SK-N-SH treated with all-trans-retinoic acid at 6 μM for 48 hours (cell line): ENCODE data around the gene CNGB1.

ENCODE experiments used
- ATAC-seq: fragments of 200-7000 bp; cut with Tn5 transposase; 3 replicates; pipeline ENCODE4 v1.9.1; 2020; ENCODE audit warnings: mild to moderate bottlenecking, moderate library complexity
- ARNTL ChIP-seq: fragments of 450-650 bp; formaldehyde crosslinking; IDR thresholded peaks from 2 replicates; pipeline ENCODE4 v1.5.0; 2020; ENCODE audit warnings: low read depth, mild to moderate bottlenecking, moderate library complexity, borderline replicate concordance
- BACH2 ChIP-seq: fragments of 250-450 bp; sonication (Bioruptor Pico); IDR thresholded peaks from 2 replicates; pipeline ENCODE4 v1.9.0; 2021; ENCODE audit warnings: mild to moderate bottlenecking, borderline replicate concordance
- CREB5 ChIP-seq: fragments of 250-450 bp; sonication (Bioruptor Pico); IDR thresholded peaks from 2 replicates; pipeline ENCODE4 v1.5.1; 2020; ENCODE audit warnings: low read depth, mild to moderate bottlenecking, moderate library complexity
- CSDC2 ChIP-seq: fragments of 250-450 bp; sonication (Bioruptor Pico); IDR thresholded peaks from 2 replicates; pipeline ENCODE4 v1.5.0; 2020; ENCODE audit warnings: mild to moderate bottlenecking, moderate library complexity
- CSRNP3 ChIP-seq: fragments of 250-450 bp; sonication (Bioruptor Pico); IDR thresholded peaks from 2 replicates; pipeline ENCODE4 v1.5.1; 2021; ENCODE audit warnings: mild to moderate bottlenecking, moderate library complexity
- ESRRG ChIP-seq: fragments of 250-450 bp; sonication (Bioruptor Pico); IDR thresholded peaks from 2 replicates; pipeline ENCODE4 v1.6.1; 2021; ENCODE audit warnings: mild to moderate bottlenecking
- ISL1 ChIP-seq: fragments of 250-450 bp; sonication (Bioruptor Pico); IDR thresholded peaks from 2 replicates; pipeline ENCODE4 v2.1.2; 2022; ENCODE audit warnings: mild to moderate bottlenecking, moderate library complexity
- OSR1 ChIP-seq: fragments of 250-450 bp; sonication (Bioruptor Pico); IDR thresholded peaks from 2 replicates; pipeline ENCODE4 v1.8.0; 2022; ENCODE audit warnings: moderate library complexity, mild to moderate bottlenecking, inconsistent platforms
- PATZ1 ChIP-seq: fragments of 250-450 bp; sonication (Bioruptor Pico); IDR thresholded peaks from 2 replicates; pipeline ENCODE4 v1.8.0; 2020; ENCODE audit warnings: mild to moderate bottlenecking, moderate library complexity, borderline replicate concordance
- POU6F1 ChIP-seq: fragments of 250-450 bp; sonication (Bioruptor Pico); IDR thresholded peaks from 2 replicates; pipeline ENCODE4 v1.8.0; 2021; ENCODE audit warnings: low read depth, mild to moderate bottlenecking, moderate library complexity, borderline replicate concordance
- PPARA ChIP-seq: fragments of 250-450 bp; sonication (Bioruptor Pico); IDR thresholded peaks from 2 replicates; pipeline ENCODE4 v1.5.0; 2020; ENCODE audit warnings: mild to moderate bottlenecking, borderline replicate concordance
- RARB ChIP-seq: fragments of 250-450 bp; sonication (Bioruptor Pico); IDR thresholded peaks from 2 replicates; pipeline ENCODE4 v1.8.0; 2021; ENCODE audit warnings: mild to moderate bottlenecking, moderate library complexity
- SNAI2 ChIP-seq: fragments of 250-450 bp; sonication (Bioruptor Pico); IDR thresholded peaks from 2 replicates; pipeline ENCODE4 v1.5.0; 2020; ENCODE audit warnings: mild to moderate bottlenecking, moderate library complexity
- TCF4 ChIP-seq: fragments of 250-450 bp; sonication (Bioruptor Pico); IDR thresholded peaks from 2 replicates; pipeline ENCODE4 v1.8.0; 2021; ENCODE audit warnings: mild to moderate bottlenecking, moderate library complexity, borderline replicate concordance
- TOX ChIP-seq: fragments of 250-450 bp; sonication (Bioruptor Pico); IDR thresholded peaks from 2 replicates; pipeline ENCODE4 v1.8.0; 2021; ENCODE audit warnings: mild to moderate bottlenecking, moderate library complexity, borderline replicate concordance
- TSHZ2 ChIP-seq: fragments of 250-450 bp; sonication (Bioruptor Pico); IDR thresholded peaks from 2 replicates; pipeline ENCODE4 v1.5.0; 2020; ENCODE audit warnings: mild to moderate bottlenecking, moderate library complexity
- ZC3H10 ChIP-seq: fragments of 250-450 bp; sonication (Bioruptor Pico); IDR thresholded peaks from 2 replicates; pipeline ENCODE4 v1.5.1; 2021; ENCODE audit warnings: mild to moderate bottlenecking, moderate library complexity
- ZFP3 ChIP-seq: fragments of 250-450 bp; sonication (Bioruptor Pico); IDR thresholded peaks from 2 replicates; pipeline ENCODE4 v1.5.0; 2020; ENCODE audit warnings: mild to moderate bottlenecking, moderate library complexity
- ZFP30 ChIP-seq: fragments of 450-650 bp; formaldehyde crosslinking; IDR thresholded peaks from 2 replicates; pipeline ENCODE4 v1.5.0; 2022; ENCODE audit warnings: mild to moderate bottlenecking, moderate library complexity
- ZNF565 ChIP-seq: fragments of 450-650 bp; formaldehyde crosslinking; conservative IDR thresholded peaks from 2 replicates; pipeline ENCODE4 v1.5.0; 2020; ENCODE audit warnings: low read depth, mild to moderate bottlenecking, moderate library complexity
- ZNF70 ChIP-seq: fragments of 450-650 bp; formaldehyde crosslinking; IDR thresholded peaks from 2 replicates; pipeline ENCODE4 v1.5.0; 2020; ENCODE audit warnings: mild to moderate bottlenecking, moderate library complexity
- ZNF8 ChIP-seq: fragments of 450-650 bp; formaldehyde crosslinking; IDR thresholded peaks from 2 replicates; pipeline ENCODE4 v1.5.0; 2020; ENCODE audit warnings: mild to moderate bottlenecking, moderate library complexity

The CNGB1 gene

GRCh38 chr16:57923418-57923817 is 47.5 kb downstream of the CNGB1 start:
- ATAC-seq, result no peak
- TF ChIP-seq RARB, result no peak
- no peak for TF ChIP-seq ZNF565 (CRISPR knock-in tag)
- no peak for TF ChIP-seq TOX (CRISPR knock-in tag)
- no peak for TF ChIP-seq TCF4
- TF ChIP-seq CREB5, result no peak
- TF ChIP-seq ZFP3 (CRISPR knock-in tag), result no peak
- TF ChIP-seq PPARA (CRISPR knock-in tag), result no peak
- TF ChIP-seq ISL1 (CRISPR knock-in tag), result no peak
- TF ChIP-seq TSHZ2 (CRISPR knock-in tag), result no peak
- TF ChIP-seq ZNF8 (CRISPR knock-in tag), result no peak

- ATAC-seq, result no peak
- TF ChIP-seq CSDC2 (no peak), ESRRG (CRISPR knock-in tag) (no peak), ZNF8 (CRISPR knock-in tag) (no peak), OSR1 (CRISPR knock-in tag) (no peak), PPARA (CRISPR knock-in tag) (no peak), ARNTL (CRISPR knock-in tag) (no peak), ZNF565 (CRISPR knock-in tag) (no peak), POU6F1 (CRISPR knock-in tag) (no peak), BACH2 (no peak), ISL1 (CRISPR knock-in tag) (no peak), ZFP3 (CRISPR knock-in tag) (no peak), ZNF70 (no peak), ZFP30 (CRISPR knock-in tag) (no peak), ZC3H10 (no peak), PATZ1 (CRISPR knock-in tag) (no peak), TCF4 (no peak), CREB5 (no peak)
Observed at GRCh38 chr16:57920880-57921229, 50.1 kb downstream of the CNGB1 start.

GRCh38 chr16:57920215-57920879 is 50.6 kb downstream of the CNGB1 start:
- ATAC-seq, result no peak
- TF ChIP-seq ZFP30 (CRISPR knock-in tag) (no peak), SNAI2 (CRISPR knock-in tag) (no peak), ZNF565 (CRISPR knock-in tag) (no peak), CREB5 (no peak), ISL1 (CRISPR knock-in tag) (no peak), ESRRG (CRISPR knock-in tag) (no peak), ZNF8 (CRISPR knock-in tag) (no peak), ZFP3 (CRISPR knock-in tag) (no peak), TCF4 (no peak), PPARA (CRISPR knock-in tag) (no peak), CSDC2 (no peak), ZC3H10 (no peak), PATZ1 (CRISPR knock-in tag) (no peak), BACH2 (no peak), RARB (no peak), CSRNP3 (no peak)
